HG03378 (cell line): Measurements from ENCODE around the gene EPHB3.
A peak's percentile ranks its signal among the peaks of the same experiment; 100 is the strongest.

ENCODE experiments used
- ATAC-seq: cut with Tn5 transposase; IDR thresholded peaks from one replicate; pipeline ENCODE4 v1.9.1; 2021; ENCODE audit warnings: mild to moderate bottlenecking, moderate library complexity; ENCODE audit not compliant: unreplicated experiment

The EPHB3 gene

GRCh38 chr3:184561061-184561912 lies at the start of gene EPHB3:
EPHB3 (plus strand) TSS chr3:184561785; CDS start chr3:184562236, 451 bp downstream.
- ATAC-seq = peak; percentile 87

- ATAC-seq = no peak
These were observed 49.0 kb upstream of the EPHB3 start for GRCh38 chr3:184512621-184513020.

GRCh38 chr3:184513276-184514170 lies 48.1 kb upstream of the EPHB3 start:
- peak; percentile 62 for ATAC-seq

- no peak for ATAC-seq
These were observed 47.5 kb upstream of the EPHB3 start for GRCh38 chr3:184514171-184514490.

- no peak for ATAC-seq
These were observed 37.6 kb upstream of the EPHB3 start for GRCh38 chr3:184523825-184524615.

- no peak for ATAC-seq
These were observed 36.6 kb upstream of the EPHB3 start for GRCh38 chr3:184524981-184525336.

GRCh38 chr3:184525337-184526087 lies 36.1 kb upstream of the EPHB3 start:
- ATAC-seq = no peak

- no peak for ATAC-seq
These were observed 35.5 kb upstream of the EPHB3 start for GRCh38 chr3:184526088-184526433.

GRCh38 chr3:184531626-184532280 lies 29.8 kb upstream of the EPHB3 start:
- ATAC-seq = no peak

- ATAC-seq = no peak
These were observed 28.4 kb upstream of the EPHB3 start for GRCh38 chr3:184532940-184533732.

- ATAC-seq = no peak
These were observed 23.5 kb upstream of the EPHB3 start for GRCh38 chr3:184537885-184538665.

- no peak for ATAC-seq
These were observed 22.7 kb upstream of the EPHB3 start for GRCh38 chr3:184538666-184539431.

GRCh38 chr3:184539801-184540435 lies 21.7 kb upstream of the EPHB3 start:
- ATAC-seq = no peak

GRCh38 chr3:184540777-184541681 lies 20.6 kb upstream of the EPHB3 start:
- peak; percentile 55 for ATAC-seq

GRCh38 chr3:184541886-184542562 lies 19.6 kb upstream of the EPHB3 start:
- no peak for ATAC-seq

GRCh38 chr3:184542577-184542976 lies 19.0 kb upstream of the EPHB3 start:
- ATAC-seq = no peak
